Activated CD8-positive, alpha-beta memory T cell treated with anti-CD3 and anti-CD28 coated beads, Interleukin-2, amount 50 U/mL, for 24 hours (primary cell): ENCODE data around the gene DDIT4.
A peak's percentile ranks its signal among the peaks of the same experiment; 100 is the strongest.
"Not testable (repeated sequence)": the region's sequence is repeated elsewhere in the genome, so short reads cannot be mapped to it uniquely, and the experiment has no call there.

Experiments
- DNase-seq: peaks from one replicate; pipeline ENCODE4 v3.0.0-alpha.2; 2020; ENCODE audit errors: extremely low read depth

Gene DDIT4

DNA sequence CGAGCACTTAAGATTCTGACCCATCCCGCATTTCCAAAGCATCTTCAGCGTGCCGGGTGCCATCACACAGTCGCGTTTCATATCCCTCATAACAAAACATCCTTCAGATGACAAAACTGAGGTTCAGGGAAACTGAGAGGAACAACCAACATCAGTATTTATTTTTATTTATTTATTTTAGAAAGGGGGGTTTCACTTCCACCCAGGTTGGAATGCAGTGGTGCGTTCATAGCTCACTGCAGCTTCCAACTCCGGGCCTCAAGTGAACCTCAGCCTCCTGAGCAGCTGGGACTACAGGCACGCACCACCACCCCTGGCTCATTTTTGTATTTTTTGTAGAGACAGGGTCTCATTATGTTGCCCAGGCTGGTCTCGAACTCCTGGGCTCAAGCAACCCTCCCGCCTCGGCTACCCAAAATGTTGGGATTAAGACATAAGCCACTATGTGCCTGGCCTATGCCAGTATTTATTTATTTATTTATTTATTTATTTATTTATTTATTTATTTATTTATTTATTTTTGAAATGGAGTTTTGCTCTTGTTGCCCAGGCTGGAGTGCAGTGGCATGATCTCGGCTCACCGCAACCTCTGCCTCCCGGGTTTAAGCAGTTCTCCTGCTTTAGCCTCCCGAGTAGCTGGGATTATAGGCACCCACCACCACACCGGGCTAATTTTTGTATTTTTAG is 24.4 kb upstream of the DDIT4 start:
- not testable (repeated sequence) for DNase-seq

DNA sequence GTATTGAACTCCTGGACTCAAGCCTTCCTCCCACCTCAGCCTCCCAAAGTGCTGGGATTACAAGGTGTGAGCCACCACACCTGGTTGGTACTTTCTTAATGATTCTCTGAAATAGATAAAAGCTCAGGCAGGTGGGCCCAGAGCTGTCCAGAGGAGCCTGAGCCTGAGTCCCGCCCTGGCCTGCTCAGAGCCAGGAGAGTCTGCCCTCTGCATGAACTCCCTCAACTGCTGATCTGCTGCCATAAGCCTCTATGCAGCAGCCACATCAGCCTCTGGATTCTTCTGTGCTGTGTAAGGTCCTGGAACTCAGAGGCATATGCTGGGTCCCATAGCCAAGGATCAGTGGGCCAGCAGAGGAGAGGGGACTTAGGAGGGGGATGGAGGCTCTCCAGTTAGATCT is 23.1 kb upstream of the DDIT4 start:
- DNase-seq = no peak

DNA sequence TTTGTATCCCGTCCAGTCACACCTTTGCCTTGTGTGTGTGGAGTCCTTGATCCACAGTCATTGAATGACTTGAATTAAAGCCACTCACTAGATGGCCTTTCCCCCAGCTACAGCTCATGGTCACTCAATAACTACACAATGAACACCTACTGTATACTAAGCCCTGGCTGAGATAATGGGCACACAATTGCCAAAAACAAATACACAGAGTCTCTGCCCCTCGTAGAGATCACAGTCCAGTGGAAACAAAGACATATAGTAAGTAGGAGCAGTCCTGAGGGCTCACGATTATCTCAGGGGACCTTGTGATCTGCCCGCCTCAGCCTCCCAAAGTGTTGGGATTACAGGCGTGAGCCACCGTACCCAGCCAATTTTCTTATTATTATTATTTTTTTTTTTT is 22.1 kb upstream of the DDIT4 start:
- DNase-seq = no peak

DNA sequence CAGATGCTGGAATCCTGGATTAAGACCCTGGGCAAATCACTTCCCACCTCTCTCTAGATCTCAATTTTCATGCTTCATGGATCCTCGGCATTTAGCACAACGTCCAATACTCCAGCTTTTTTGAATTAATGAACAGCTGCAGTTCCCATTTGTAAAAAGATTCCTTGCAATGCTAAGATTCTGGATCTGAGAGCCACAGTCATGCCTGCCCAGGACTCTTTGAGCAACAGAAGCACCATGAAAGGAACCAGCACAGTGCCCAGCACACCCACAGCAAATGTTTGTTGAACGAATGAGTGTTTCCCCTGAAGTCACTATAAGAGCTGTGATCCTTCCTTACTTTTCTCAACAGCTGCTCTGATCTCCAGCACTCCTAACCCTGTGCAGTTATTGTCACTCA is 20.8 kb upstream of the DDIT4 start:
- no peak for DNase-seq

- DNase-seq = no peak
These were observed 20.1 kb upstream of the DDIT4 start for GRCh38 chr10:72253578-72253977.

DNA sequence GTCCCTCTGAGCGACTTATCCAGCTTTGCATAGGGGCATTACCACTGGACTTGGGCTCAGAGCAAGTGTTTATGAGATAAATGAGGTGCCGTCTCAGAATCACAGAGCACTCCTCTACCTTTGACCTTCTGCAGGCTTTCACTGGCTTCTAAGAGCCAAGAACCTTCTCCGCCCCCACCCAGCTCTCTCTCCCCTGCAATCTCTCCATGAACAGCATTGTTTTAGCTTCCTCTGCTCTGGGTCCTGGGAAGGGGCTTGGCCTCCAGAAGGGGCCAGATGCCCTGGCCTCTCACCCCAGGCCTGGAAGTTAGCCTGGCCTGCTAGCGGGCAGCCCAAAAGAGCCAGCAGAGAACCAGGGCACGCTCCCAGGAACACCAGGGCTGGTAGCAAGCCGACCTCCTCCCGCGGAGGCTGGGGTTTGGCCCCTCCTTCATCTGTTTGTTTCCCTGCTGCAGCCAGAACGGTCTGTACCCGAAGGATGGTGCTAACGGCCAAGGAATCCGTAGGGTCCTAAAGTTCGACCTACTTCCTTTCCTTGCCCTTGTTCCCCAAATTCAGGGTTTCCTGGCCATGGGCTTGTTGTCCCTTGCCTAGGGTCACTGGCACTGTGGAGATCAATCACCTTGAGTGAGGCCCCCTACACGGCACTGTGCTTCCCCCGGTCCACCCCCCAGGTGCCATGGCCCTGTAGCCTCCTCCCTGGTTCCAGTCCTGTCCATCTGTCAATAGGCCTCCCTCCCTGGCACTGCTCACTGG is 18.7 kb upstream of the DDIT4 start:
- DNase-seq = no peak

GRCh38 chr10:72255977-72256729 is 17.6 kb upstream of the DDIT4 start:
- DNase-seq = no peak

GRCh38 chr10:72257051-72257892 is 16.5 kb upstream of the DDIT4 start:
- no peak for DNase-seq

- no peak for DNase-seq
These were observed 15.1 kb upstream of the DDIT4 start for GRCh38 chr10:72258617-72259016.

GRCh38 chr10:72259491-72260238 is 14.1 kb upstream of the DDIT4 start:
- DNase-seq = no peak

DNA sequence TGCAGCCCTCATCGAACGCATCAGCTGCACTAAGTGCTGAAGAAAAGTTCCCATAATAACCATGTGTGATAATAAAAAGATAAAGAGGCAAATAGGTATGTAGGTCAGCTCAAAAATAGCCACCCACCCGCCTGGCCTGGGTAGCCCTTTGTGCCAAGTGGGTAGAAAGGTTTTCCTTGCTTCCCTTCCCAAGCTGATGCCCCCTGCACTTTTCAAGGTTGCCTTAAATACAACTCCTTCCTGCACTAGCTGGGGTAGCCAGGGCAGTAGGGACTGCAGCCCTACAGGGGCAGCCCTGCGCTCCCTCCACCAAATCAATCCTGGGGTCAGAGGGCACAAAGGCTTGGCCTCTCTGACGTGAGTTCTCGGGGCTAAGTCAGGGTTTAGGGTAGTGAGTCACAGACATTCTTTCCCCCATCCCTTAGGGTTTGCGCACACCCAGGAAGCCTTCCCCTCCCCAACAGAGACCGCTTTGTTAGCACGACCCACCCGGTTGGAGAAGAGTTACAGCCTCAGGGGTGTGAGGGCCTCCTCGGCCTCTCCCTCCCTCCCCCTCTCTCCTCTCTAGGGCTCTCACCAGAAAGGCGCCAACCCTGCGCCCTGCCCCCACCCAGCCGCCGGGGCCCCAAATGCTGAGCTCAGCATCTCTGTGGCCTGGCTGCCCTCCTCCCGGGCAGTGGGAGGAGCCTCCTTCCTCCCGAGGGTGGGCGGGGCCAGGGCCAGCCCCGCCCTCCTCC is 13.3 kb upstream of the DDIT4 start:
- DNase-seq = peak; percentile 78

- DNase-seq = no peak
These were observed 12.5 kb upstream of the DDIT4 start for GRCh38 chr10:72260976-72261783.

- DNase-seq = no peak
These were observed 11.8 kb upstream of the DDIT4 start for GRCh38 chr10:72261784-72262404.

DNA sequence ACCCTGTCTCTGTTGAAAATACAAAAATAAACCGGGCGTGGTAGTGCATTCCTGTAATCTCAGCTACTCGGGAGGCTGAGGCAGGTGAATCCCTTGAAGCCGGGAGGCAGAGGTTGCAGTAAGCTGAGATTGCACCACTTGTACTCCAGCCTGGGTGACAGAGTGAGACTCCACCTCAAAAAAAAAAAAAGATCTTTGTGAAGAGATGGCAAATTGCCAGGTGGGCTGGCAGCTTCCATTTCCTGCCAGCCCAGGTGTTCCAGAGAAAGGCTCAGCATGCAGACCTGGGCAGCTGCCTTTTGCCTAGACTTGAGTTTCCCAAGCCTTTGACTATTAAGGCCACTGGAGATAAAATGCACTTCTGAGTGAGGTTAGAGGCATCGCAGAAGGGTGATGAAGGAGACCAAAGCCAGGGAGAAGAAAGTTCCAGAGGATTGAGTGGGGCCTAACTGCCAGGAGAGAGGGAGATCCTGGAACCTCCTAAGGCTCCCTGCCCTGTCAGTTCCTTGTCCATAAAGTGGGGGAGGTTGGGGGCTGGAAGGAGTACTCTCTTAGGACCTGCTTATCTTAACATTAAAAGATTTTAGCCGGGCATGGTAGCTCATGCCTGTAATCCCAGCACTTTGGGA is 10.0 kb upstream of the DDIT4 start:
- DNase-seq = no peak

DNA sequence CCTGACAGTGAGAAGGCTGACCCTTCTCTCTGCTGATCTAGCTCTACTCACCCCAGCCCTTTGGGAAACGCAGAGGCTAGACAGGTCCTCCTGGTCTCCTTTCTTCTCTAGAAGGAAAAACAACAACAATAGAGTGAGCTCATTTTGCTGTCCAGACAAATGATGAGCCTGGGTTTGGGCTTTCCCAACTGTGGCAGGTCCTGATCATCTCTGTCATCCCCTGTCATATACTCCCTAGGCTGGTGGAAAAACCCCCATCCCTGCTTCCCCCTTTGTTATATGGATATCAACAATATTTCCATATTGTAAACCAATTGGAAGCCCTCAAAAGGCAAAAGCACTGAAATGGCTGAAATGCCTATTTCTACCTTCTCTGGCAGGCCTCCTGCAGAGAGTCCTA is 9.2 kb upstream of the DDIT4 start:
- DNase-seq = no peak

DNA sequence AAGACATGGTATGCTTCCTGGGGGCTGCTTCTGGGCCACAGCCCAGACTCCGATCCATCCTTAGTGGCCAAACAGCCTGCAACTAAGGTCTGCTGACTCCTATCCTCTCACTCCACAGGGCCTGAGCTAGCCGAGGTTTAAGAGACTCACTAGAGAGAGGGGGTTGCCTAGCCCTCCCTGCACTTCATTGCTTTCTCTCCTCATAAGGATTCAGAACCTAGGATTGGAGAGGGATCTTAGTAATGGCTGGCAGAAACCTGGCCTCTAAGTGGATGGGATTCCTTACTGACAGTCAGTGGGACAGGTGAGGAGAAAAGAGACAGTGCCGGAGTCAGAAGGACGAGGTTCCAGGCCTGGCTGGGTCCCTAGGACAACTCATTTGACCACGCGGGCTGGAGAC is 8.2 kb upstream of the DDIT4 start:
- DNase-seq = no peak

DNA sequence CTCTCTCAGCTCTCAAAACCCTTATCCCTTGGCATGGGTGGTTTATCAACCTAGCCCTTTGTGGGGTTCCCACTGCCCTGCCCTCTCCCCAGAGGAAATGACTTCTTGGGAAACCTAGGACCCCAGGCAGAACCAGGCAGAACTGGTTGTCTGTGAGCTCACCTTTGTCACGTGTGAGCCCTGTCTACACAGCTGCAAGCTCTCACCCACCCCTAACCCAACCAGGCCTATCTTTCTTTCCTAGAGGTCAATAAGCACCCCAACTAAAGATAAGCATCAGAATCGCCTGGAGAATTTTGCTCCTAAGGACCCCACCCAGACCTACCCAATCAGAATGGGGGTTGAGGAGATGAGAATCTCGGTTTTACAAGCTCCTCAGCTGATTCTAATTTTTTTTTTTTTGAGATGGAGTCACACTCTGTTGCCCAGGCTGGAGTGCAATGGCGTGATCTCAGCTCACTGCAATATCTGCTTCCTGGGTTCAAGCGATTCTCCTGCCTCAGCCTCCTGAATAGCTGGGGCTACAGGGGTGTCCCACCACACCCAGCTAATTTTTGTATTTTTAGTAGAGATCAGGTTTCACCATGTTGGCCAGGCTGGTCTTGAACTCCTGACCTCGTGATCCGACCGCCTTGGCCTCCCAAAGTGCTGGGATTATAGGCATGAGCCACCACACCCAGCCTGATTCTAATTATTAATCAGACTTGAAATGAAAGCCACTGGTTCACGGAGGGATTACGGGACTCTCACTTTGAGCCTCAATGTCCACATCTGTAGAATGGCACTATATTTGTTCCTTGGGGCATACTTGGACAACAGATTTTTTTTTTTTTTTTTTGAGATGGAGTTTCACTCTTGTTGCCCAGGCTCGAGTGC is 7.5 kb upstream of the DDIT4 start:
- no peak for DNase-seq

DNA sequence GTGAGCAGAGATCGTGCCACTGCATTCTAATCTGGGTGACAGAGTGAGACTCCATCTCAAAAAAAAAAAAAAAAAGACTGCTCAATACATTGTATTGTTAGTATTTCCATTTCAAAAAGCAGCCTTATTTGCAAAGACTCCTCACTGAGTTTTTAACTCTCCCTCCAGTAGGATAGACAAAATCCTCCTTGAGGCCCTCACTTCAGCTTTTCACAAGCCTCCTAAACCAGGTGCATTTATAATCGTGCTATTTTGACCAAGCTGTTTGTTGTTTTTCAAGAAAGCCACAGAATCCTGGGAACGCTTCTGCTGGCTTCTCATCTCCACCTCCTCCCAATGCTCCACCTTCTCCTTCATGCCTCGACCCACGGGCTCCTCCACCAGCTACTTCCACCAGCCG is 6.3 kb upstream of the DDIT4 start:
- DNase-seq = no peak
